ENCODE results near the gene BCL2L11. TPM values are rescaled to one million over a fixed set of nuclear protein-coding genes. Genes with fewer than 3 reads are reported as not detected.

BCL2L11 gene
- total RNA-seq, 1 donor from 2014 or later, result 13.8 TPM

DNA sequence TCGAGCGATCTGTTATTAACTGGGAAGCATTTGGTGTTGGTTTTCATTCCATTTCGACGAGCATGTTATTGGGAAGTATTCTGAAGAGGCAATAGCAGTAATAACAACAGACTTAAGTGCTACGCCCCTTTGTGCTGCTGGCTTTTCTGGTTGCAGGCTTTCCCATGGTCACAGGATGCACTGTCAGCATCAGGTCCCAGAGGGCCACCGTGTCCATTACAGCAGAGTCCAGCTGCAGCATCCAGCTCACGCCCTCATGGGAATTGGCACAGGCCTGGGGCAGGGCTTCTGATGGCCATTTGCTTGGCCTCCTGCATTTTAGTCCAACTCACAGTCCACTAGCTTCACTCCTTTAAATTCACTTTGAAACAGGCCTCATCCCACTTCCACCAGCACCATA lies 44.4 kb downstream of the BCL2L11 start:
- TF ChIP-seq, protein P1, sequence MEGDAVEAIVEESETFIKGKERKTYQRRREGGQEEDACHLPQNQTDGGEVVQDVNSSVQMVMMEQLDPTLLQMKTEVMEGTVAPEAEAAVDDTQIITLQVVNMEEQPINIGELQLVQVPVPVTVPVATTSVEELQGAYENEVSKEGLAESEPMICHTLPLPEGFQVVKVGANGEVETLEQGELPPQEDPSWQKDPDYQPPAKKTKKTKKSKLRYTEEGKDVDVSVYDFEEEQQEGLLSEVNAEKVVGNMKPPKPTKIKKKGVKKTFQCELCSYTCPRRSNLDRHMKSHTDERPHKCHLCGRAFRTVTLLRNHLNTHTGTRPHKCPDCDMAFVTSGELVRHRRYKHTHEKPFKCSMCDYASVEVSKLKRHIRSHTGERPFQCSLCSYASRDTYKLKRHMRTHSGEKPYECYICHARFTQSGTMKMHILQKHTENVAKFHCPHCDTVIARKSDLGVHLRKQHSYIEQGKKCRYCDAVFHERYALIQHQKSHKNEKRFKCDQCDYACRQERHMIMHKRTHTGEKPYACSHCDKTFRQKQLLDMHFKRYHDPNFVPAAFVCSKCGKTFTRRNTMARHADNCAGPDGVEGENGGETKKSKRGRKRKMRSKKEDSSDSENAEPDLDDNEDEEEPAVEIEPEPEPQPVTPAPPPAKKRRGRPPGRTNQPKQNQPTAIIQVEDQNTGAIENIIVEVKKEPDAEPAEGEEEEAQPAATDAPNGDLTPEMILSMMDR (IDR thresholded peaks at IDR 0.05; ENCODE audit: insufficient read depth, low read length, poor library complexity, severe bottlenecking), result no peak
- DNase-seq (ENCODE audit: low read depth), result no peak
- H3K27me3 ChIP-seq (ENCODE audit: control insufficient read depth, insufficient read depth, low read length), result no peaks in the 10 kb centered on the region

DNA sequence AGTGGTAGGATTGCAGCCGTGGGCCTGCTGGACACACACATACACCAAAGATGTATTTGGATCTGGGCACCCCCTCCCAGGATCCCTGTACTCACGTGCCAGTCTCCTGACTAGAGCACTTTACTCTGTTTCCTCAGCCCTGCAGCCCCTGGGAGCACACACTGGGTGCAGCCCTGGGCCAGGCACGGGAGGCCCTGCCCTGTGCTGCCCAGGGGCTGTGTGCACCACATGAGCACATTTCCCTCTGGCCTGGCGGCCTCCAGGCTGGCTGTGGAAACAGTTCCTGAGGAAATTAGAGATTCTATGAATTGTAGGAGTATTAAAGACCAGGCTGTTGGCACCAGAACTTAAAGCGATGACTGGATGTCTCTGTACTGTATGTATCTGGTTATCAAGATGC lies 45.4 kb downstream of the BCL2L11 start:
- DNase-seq (ENCODE audit: low read depth), result no peak
- H3K36me3 ChIP-seq (ENCODE audit: control insufficient read depth, insufficient read depth, low read length), result no peaks in the 10 kb centered on the region
- H3K27me3 ChIP-seq (ENCODE audit: control insufficient read depth, insufficient read depth, low read length), result no peaks in the 10 kb centered on the region
- TF ChIP-seq, protein P1 (IDR thresholded peaks at IDR 0.05; ENCODE audit: insufficient read depth, low read length, poor library complexity, severe bottlenecking), result no peak
- no peak overlapping the region for H3K4me3 ChIP-seq (ENCODE audit: low read depth, low read length)

More for the DNA sequence above, 44.4 kb downstream of the BCL2L11 start:
- no peaks in the 10 kb centered on the region for H3K36me3 ChIP-seq (ENCODE audit: control insufficient read depth, insufficient read depth, low read length)
- H3K4me3 ChIP-seq (ENCODE audit: low read depth, low read length), result no peak overlapping the region

DNA sequence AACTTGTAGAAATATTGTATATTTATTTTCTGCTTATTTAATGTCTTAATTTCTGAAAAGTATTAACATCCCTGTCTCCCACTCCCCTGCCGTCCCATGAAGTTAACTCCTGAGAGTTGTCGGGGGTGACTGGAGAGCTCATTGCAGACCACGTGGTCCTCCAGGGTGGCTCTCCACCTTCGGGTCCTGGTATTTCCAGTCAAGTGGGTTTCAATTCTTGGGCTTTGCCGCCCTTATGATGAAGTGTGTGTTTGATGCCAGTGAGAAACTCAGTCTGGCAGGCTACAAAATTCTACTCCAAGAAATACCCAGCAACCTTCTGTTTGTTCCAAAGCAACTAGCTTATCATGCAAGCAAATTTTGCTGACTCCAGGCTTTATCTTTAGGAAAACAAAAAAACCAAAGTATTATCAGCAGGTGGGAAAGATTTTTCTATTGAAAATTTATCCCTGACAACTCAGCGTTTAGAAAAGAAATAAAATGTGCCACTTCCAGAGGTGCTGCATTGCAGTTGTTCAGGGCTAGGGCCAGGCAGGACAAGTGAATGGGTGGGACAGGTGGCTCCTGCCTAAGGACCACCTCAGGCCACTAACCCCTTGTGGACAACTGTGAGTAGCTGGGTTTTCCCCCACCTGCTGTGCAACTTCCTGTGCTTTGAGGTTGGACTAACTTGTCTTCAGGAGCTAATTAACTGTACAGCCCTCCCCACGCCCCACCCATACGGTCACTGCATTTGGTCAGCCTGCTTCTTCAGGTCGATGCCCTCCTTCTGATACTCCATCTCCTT lies 46.6 kb downstream of the BCL2L11 start:
- no peak for DNase-seq (ENCODE audit: low read depth)
- no peaks in the 10 kb centered on the region for H3K36me3 ChIP-seq (ENCODE audit: control insufficient read depth, insufficient read depth, low read length)
- no peaks in the 10 kb centered on the region for H3K27me3 ChIP-seq (ENCODE audit: control insufficient read depth, insufficient read depth, low read length)
- no peak overlapping the region for H3K4me3 ChIP-seq (ENCODE audit: low read depth, low read length)
- TF ChIP-seq, protein P1 (IDR thresholded peaks at IDR 0.05; ENCODE audit: insufficient read depth, low read length, poor library complexity, severe bottlenecking), result no peak

- TF ChIP-seq, protein P1 (IDR thresholded peaks at IDR 0.05; ENCODE audit: insufficient read depth, low read length, poor library complexity, severe bottlenecking), result no peak
- no peak for DNase-seq (ENCODE audit: low read depth)
- Histone ChIP-seq H3K4me3 (ENCODE audit: low read depth, low read length) (no peak overlapping the region), H3K27me3 (ENCODE audit: control insufficient read depth, insufficient read depth, low read length) (no peaks in the 10 kb centered on the region), H3K36me3 (ENCODE audit: control insufficient read depth, insufficient read depth, low read length) (no peaks in the 10 kb centered on the region)
These were observed 47.1 kb downstream of the BCL2L11 start for GRCh38 chr2:111167863-111168162.

- Histone ChIP-seq H3K36me3 (ENCODE audit: control insufficient read depth, insufficient read depth, low read length) (no peaks in the 10 kb centered on the region), H3K4me3 (ENCODE audit: low read depth, low read length) (no peak overlapping the region), H3K27me3 (ENCODE audit: control insufficient read depth, insufficient read depth, low read length) (no peaks in the 10 kb centered on the region)
- DNase-seq (ENCODE audit: low read depth), result peak; percentile 41
- TF ChIP-seq, protein P1 (IDR thresholded peaks at IDR 0.05; ENCODE audit: insufficient read depth, low read length, poor library complexity, severe bottlenecking), result no peak
These were observed 48.0 kb downstream of the BCL2L11 start for GRCh38 chr2:111168528-111169239.

All from kidney epithelial cell (primary cell).